Esophagus squamous epithelium (tissue), 4 donors: ENCODE measurements around the gene MMP2.

Source experiments
- CTCF ChIP-seq, 6 experiments: fragments of 450-650 bp in 4 of 6; fragments of 200-600 bp in 2 of 6; sonication (generic) in 2 of 6; IDR thresholded peaks; one replicate each; pipeline ENCODE4 v1.5.1; 2016 to 2019; ENCODE audit warnings: antibody characterized with exemption in 6 of 6, mild to moderate bottlenecking in 4 of 6, moderate library complexity in 4 of 6
- POLR2A ChIP-seq, 4 donors: fragments of 450-650 bp; IDR thresholded peaks; one replicate each; pipeline ENCODE4 v1.6.1; 2017; ENCODE audit warnings: antibody characterized with exemption in 4 of 4, mild to moderate bottlenecking in 4 of 4, moderate library complexity in 3 of 4

DNA sequence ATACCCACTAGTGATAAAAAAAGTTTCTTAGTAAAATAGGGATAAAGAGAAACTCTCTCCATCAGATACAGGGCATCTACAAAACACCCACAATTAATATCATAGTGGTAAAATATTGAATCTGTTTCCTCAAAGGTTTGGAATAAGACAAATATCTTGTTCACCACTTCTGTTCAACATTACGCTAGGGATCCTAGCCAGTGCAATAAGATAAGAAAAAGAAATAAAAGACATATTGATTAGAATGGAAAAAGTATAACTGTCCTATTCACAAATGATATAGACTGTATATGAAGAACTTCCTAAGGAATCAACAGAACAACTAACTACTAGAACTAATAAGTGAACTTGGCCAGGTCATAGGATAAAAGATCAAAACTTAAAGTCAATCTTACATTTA lies 42.8 kb downstream of the MMP2 start:
- TF ChIP-seq CTCF (IDR thresholded peaks at IDR 0.05) (no peak), POLR2A (IDR thresholded peaks at IDR 0.05) (no peak)
